ENCODE measurements around the gene APIP. TPM values are rescaled to one million over a fixed set of nuclear protein-coding genes. Genes with fewer than 3 reads are reported as not detected.

The APIP gene
- polyA plus RNA-seq, 1 of the 3 experiments (the other 2 are of a cell fraction), result 21.3 TPM

DNA sequence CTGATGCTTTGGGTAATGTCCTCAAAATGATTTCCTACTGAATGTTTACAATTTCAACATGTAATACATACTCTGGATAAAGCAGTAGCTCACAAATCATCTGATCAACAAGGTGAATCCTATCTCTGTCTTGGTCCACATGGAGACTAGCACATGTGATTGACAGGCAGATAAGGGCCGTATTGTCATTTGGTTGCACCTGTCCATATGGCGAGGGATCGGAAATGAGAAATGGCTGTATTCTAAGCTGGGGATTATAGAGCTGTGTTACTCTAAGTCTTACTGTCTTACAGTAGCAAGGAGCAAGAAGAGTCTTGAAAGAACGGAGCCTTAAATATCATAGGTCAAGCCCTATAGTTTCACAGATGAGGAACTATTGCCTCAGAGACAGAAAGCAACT is 55.7 kb downstream of the APIP start:
- Histone ChIP-seq H3F3A (replicated peaks; ENCODE audit: insufficient read depth) (no peaks in the 10 kb centered on the region), H3K4me3 (ENCODE audit: low read depth in 2 of 2, low read length in 1 of 2) (no peak overlapping the region), H3K9ac (no peak overlapping the region), H2AFZ (ENCODE audit: low read depth) (no peak overlapping the region), H4K20me1 (ENCODE audit: insufficient read depth) (no peaks in the 10 kb centered on the region), H3K79me2 (ENCODE audit: insufficient read depth) (no peaks in the 10 kb centered on the region), H3K27me3 (ENCODE audit: insufficient read depth) (peaks cover 14% of the 10 kb centered on the region; the same call in 1 of the 2 replicates), H3K9me2 (no peaks in the 10 kb centered on the region), H3K4me1 (ENCODE audit: control insufficient read depth in 1 of 2, insufficient read depth in 2 of 2, low read depth in 1 of 2, low read length in 1 of 2) (no peaks in the 10 kb centered on the region), H3K9me3 (no peaks in the 10 kb centered on the region), H3K27ac (ENCODE audit: low read depth in 2 of 2, low read length in 1 of 2) (no peak overlapping the region), H3K36me3 (replicated peaks in 1 of 2; ENCODE audit: control insufficient read depth in 1 of 2, insufficient read depth in 2 of 2, low read length in 1 of 2) (no peaks in the 10 kb centered on the region), H3K4me2 (no peak overlapping the region)
- ChIA-PET POLR2A (no interaction called here), CTCF (interaction anchor here (1.4 kb wide), 1 partner anchor 274 kb away, joined by 4 read pairs; no protein-coding TSS in a partner anchor)
- DNase-seq, result no peak
- 77% methylated on average over 4 of the region's 4 CpGs for WGBS (ENCODE audit: low lambda C conversion rate)
- TF ChIP-seq MEF2A (IDR thresholded peaks at IDR 0.05; ENCODE audit: borderline replicate concordance, low read depth) (no peak), POLR2AphosphoS5 (IDR thresholded peaks at IDR 0.05; ENCODE audit: low read depth, low read length) (no peak), TAF1 (IDR thresholded peaks at IDR 0.05; ENCODE audit: borderline replicate concordance, low read depth, low read length) (no peak)
- TF ChIP-seq, protein P1, sequence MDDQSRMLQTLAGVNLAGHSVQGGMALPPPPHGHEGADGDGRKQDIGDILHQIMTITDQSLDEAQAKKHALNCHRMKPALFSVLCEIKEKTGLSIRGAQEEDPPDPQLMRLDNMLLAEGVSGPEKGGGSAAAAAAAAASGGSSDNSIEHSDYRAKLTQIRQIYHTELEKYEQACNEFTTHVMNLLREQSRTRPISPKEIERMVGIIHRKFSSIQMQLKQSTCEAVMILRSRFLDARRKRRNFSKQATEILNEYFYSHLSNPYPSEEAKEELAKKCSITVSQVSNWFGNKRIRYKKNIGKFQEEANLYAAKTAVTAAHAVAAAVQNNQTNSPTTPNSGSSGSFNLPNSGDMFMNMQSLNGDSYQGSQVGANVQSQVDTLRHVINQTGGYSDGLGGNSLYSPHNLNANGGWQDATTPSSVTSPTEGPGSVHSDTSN (IDR thresholded peaks at IDR 0.05), result no peak
- TF ChIP-seq, protein P2, sequence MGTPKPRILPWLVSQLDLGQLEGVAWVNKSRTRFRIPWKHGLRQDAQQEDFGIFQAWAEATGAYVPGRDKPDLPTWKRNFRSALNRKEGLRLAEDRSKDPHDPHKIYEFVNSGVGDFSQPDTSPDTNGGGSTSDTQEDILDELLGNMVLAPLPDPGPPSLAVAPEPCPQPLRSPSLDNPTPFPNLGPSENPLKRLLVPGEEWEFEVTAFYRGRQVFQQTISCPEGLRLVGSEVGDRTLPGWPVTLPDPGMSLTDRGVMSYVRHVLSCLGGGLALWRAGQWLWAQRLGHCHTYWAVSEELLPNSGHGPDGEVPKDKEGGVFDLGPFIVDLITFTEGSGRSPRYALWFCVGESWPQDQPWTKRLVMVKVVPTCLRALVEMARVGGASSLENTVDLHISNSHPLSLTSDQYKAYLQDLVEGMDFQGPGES (IDR thresholded peaks at IDR 0.05; ENCODE audit: low read depth, low read length), result no peak
- TF ChIP-seq, protein P3, sequence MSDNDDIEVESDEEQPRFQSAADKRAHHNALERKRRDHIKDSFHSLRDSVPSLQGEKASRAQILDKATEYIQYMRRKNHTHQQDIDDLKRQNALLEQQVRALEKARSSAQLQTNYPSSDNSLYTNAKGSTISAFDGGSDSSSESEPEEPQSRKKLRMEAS (IDR thresholded peaks at IDR 0.05; ENCODE audit: low read depth), result no peak

- no peaks in the 10 kb centered on the region for H3K36me3 ChIP-seq (replicated peaks in 1 of 2; ENCODE audit: control insufficient read depth in 1 of 2, insufficient read depth in 2 of 2, low read length in 1 of 2)
- H3K9me3 ChIP-seq, result no peaks in the 10 kb centered on the region
- H3K27ac ChIP-seq (ENCODE audit: low read depth in 2 of 2, low read length in 1 of 2), result no peak overlapping the region
- DNase-seq, result no peak
- no peaks in the 10 kb centered on the region for H3K79me2 ChIP-seq (ENCODE audit: insufficient read depth)
- ChIA-PET POLR2A (no interaction called here), CTCF (interaction anchor here (1.4 kb wide), 1 partner anchor 274 kb away, joined by 4 read pairs; no protein-coding TSS in a partner anchor)
- H3K27me3 ChIP-seq (ENCODE audit: insufficient read depth), result peaks cover 14% of the 10 kb centered on the region; the same call in 1 of the 2 replicates
- H4K20me1 ChIP-seq (ENCODE audit: insufficient read depth), result no peaks in the 10 kb centered on the region
- no peak overlapping the region for H3K9ac ChIP-seq
- TF ChIP-seq, protein P2 (IDR thresholded peaks at IDR 0.05; ENCODE audit: low read depth, low read length), result no peak
- TF ChIP-seq RCOR1 (IDR thresholded peaks at IDR 0.05; ENCODE audit: low read length) (no peak), RAD21 (IDR thresholded peaks at IDR 0.05; ENCODE audit: low read length) (no peak), TEAD4 (IDR thresholded peaks at IDR 0.05; ENCODE audit: borderline replicate concordance, insufficient read depth) (no peak), MEF2A (IDR thresholded peaks at IDR 0.05; ENCODE audit: borderline replicate concordance, low read depth) (no peak), TAF1 (IDR thresholded peaks at IDR 0.05; ENCODE audit: borderline replicate concordance, low read depth, low read length) (no peak), NRF1 (IDR thresholded peaks at IDR 0.05; ENCODE audit: low read depth, low read length) (no peak), USF1 (IDR thresholded peaks at IDR 0.05; ENCODE audit: borderline replicate concordance, low read depth) (no peak), YY1 (IDR thresholded peaks at IDR 0.05; ENCODE audit: low read depth) (no peak)
- TF ChIP-seq, protein P4, sequence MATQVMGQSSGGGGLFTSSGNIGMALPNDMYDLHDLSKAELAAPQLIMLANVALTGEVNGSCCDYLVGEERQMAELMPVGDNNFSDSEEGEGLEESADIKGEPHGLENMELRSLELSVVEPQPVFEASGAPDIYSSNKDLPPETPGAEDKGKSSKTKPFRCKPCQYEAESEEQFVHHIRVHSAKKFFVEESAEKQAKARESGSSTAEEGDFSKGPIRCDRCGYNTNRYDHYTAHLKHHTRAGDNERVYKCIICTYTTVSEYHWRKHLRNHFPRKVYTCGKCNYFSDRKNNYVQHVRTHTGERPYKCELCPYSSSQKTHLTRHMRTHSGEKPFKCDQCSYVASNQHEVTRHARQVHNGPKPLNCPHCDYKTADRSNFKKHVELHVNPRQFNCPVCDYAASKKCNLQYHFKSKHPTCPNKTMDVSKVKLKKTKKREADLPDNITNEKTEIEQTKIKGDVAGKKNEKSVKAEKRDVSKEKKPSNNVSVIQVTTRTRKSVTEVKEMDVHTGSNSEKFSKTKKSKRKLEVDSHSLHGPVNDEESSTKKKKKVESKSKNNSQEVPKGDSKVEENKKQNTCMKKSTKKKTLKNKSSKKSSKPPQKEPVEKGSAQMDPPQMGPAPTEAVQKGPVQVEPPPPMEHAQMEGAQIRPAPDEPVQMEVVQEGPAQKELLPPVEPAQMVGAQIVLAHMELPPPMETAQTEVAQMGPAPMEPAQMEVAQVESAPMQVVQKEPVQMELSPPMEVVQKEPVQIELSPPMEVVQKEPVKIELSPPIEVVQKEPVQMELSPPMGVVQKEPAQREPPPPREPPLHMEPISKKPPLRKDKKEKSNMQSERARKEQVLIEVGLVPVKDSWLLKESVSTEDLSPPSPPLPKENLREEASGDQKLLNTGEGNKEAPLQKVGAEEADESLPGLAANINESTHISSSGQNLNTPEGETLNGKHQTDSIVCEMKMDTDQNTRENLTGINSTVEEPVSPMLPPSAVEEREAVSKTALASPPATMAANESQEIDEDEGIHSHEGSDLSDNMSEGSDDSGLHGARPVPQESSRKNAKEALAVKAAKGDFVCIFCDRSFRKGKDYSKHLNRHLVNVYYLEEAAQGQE (IDR thresholded peaks at IDR 0.05; ENCODE audit: low read depth, low read length), result no peak
- H3K9me2 ChIP-seq, result no peaks in the 10 kb centered on the region
- no peaks in the 10 kb centered on the region for H3F3A ChIP-seq (replicated peaks; ENCODE audit: insufficient read depth)
- H3K4me3 ChIP-seq (ENCODE audit: low read depth in 2 of 2, low read length in 1 of 2), result no peak overlapping the region
- no peak overlapping the region for H2AFZ ChIP-seq (ENCODE audit: low read depth)
- 55% methylated on average over 3 of the region's 4 CpGs for WGBS (ENCODE audit: low lambda C conversion rate)
- H3K4me2 ChIP-seq, result no peak overlapping the region
- H3K4me1 ChIP-seq (ENCODE audit: control insufficient read depth in 1 of 2, insufficient read depth in 2 of 2, low read depth in 1 of 2, low read length in 1 of 2), result no peaks in the 10 kb centered on the region
Observed at GRCh38 chr11:34860034-34860433, 56.1 kb downstream of the APIP start.

All from SK-N-SH (cell line).